Spleen (tissue), 11 donors: ENCODE results near the gene TREML2. TPM values are rescaled to one million over a fixed set of nuclear protein-coding genes. Genes with fewer than 3 reads are reported as not detected.

Experiments
- DNase-seq: peaks from one replicate; pipeline ENCODE4 v3.0.0-alpha.2; 2020
- H3K27ac ChIP-seq, 8 donors: fragments of 200-600 bp; sonication (generic) in 7 of 8; 1 replicate in 4 of 8; 2 replicates in 4 of 8; pipeline versions ENCODE4 v1.5.0 to v1.8.0; 2016 to 2021; ENCODE audit warnings: inconsistent platforms in 4 of 8, mild to moderate bottlenecking in 4 of 8, moderate library complexity in 1 of 8
- H3K27me3 ChIP-seq, 7 donors: fragments of 200-600 bp; sonication (generic) in 6 of 7; replicated peaks in 1 of 7; 1 replicate in 4 of 7; 2 replicates in 3 of 7; pipeline versions ENCODE4 v1.5.0 to v1.8.0; 2016 to 2021; ENCODE audit warnings: inconsistent platforms in 3 of 7, mild to moderate bottlenecking in 1 of 7
- H3K36me3 ChIP-seq, 6 donors: fragments of 200-600 bp; sonication (generic) in 5 of 6; 1 replicate in 4 of 6; 2 replicates in 2 of 6; pipeline versions ENCODE4 v1.5.0 to v1.8.0; 2016 to 2021; ENCODE audit warnings: inconsistent platforms in 2 of 6
- H3K4me1 ChIP-seq, 6 donors: fragments of 200-600 bp; sonication (generic) in 5 of 6; 1 replicate in 3 of 6; 2 replicates in 3 of 6; pipeline versions ENCODE4 v1.5.0 to v1.8.0; 2016 to 2021; ENCODE audit warnings: inconsistent platforms in 3 of 6
- H3K4me3 ChIP-seq, 8 donors: fragments of 200-600 bp; sonication (generic) in 7 of 8; 1 replicate in 4 of 8; 2 replicates in 4 of 8; pipeline versions ENCODE4 v1.5.0 to v1.8.0; 2016 to 2021; ENCODE audit warnings: inconsistent platforms in 4 of 8, mild to moderate bottlenecking in 4 of 8, moderate library complexity in 2 of 8
- H3K9me3 ChIP-seq, 8 donors: fragments of 200-600 bp; sonication (generic) in 7 of 8; 1 replicate in 4 of 8; 2 replicates in 4 of 8; pipeline versions ENCODE4 v1.5.0 to v1.8.0; 2016 to 2021; ENCODE audit warnings: inconsistent platforms in 4 of 8
- POLR2A ChIP-seq, 3 donors: fragments of 450-650 bp; IDR thresholded peaks; one replicate each; pipeline ENCODE4 v1.5.1; 2017; ENCODE audit warnings: antibody characterized with exemption in 3 of 3, mild to moderate bottlenecking in 1 of 3
- POLR2AphosphoS5 ChIP-seq, 3 donors: sonication (generic); formaldehyde crosslinking; IDR thresholded peaks; one replicate each; pipeline ENCODE4 v1.5.1; 2017; ENCODE audit warnings: antibody characterized with exemption in 3 of 3
- WGBS, 5 donors: extraction: QIAGEN DNeasy Blood & Tissue Kit in 3 of 5; methylation state at CpG; one replicate each; pipeline versions ENCODE4 v1.1.5 to v1.1.7; 2013 to 2018; 5-methylcytosine and 5-hydroxymethylcytosine counted together
- intact Hi-C: fragments of 100-400 bp; cut with DNase I; formaldehyde crosslinking; loops from one replicate; pipeline ENCODE4 v1.15.0; 2023; ENCODE audit warnings: low total_unique reads
- polyA plus RNA-seq, 3 donors: library from polyadenylated mRNA; stranded (reverse); fragments of 200-250 nt; gene quantifications; one replicate each; pipeline ENCODE4 v1.2.1, GENCODE V29; 2013
- total RNA-seq, 7 donors: library from RNA; depleted of rRNA in 3 of 7; stranded (reverse); fragments of >200 nt in 3 of 7; fragmentation: NEBNext Ultra II Directional in 4 of 7; extraction: Animal tissue kit (Norgen Biotek cat#: 25700) in 4 of 7; gene quantifications; one replicate each; pipeline versions ENCODE4 v1.1.0 to v1.2.1, GENCODE V29; 2016 to 2021
- TF ChIP-seq, protein P1 (sequence below), 11 experiments: fragments of 200-600 bp in 7 of 11; fragments of 450-650 bp in 4 of 11; sonication (generic) in 4 of 11; IDR thresholded peaks in 8 of 11; conservative IDR thresholded peaks in 3 of 11; 1 replicate in 7 of 11; 2 replicates in 4 of 11; pipeline versions ENCODE4 v1.4.0 to v1.8.0; 2016 to 2021; ENCODE audit warnings: antibody characterized with exemption in 11 of 11, inconsistent platforms in 4 of 11, mild to moderate bottlenecking in 1 of 11
- donor health status: healthy with polysubstance abuse.
- donor health status: DM: no; HTN: no; CAD: no; lungs with moderate emphysema.
- donor health status: DM: no; HTN: no; CAD: no.
- donor health status: Bipolar disorder and iron deficiency.
- donor health status: healthy.
- donor health status: DM: no; HTN: no; CAD: no.
- donor health status: DM: yes; HTN: yes; CAD: no.

TREML2 gene
- total and polyA plus RNA-seq, 10 donors: 1.9 to 28.8 (median 10.2) TPM

DNA sequence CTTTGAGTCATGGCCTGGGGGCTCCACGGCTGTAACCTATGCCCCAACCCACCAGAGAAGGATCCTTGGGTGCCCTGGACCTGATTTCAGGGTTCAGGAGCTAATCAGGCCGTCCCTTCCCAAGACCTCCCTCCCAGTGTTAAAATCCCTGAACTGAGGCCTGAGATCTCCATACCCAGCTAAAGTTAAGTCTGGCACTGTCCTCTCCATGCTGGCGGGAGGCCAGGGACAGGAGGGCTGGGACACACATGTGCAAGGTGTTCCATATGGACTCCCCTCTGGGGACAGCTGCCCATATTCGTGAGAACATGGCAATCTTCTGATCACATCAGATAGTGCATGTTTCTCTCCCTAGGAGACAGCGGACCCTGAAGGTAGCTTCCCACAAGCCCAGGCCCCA is 15.7 kb upstream of the TREML2 start:
- intact Hi-C loops: no loop called here
- TF ChIP-seq, protein P1, sequence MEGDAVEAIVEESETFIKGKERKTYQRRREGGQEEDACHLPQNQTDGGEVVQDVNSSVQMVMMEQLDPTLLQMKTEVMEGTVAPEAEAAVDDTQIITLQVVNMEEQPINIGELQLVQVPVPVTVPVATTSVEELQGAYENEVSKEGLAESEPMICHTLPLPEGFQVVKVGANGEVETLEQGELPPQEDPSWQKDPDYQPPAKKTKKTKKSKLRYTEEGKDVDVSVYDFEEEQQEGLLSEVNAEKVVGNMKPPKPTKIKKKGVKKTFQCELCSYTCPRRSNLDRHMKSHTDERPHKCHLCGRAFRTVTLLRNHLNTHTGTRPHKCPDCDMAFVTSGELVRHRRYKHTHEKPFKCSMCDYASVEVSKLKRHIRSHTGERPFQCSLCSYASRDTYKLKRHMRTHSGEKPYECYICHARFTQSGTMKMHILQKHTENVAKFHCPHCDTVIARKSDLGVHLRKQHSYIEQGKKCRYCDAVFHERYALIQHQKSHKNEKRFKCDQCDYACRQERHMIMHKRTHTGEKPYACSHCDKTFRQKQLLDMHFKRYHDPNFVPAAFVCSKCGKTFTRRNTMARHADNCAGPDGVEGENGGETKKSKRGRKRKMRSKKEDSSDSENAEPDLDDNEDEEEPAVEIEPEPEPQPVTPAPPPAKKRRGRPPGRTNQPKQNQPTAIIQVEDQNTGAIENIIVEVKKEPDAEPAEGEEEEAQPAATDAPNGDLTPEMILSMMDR (IDR thresholded peaks at IDR 0.05 in 8 of 11, conservative IDR thresholded peaks at IDR 0.05 in 3 of 11): no peak
- TF ChIP-seq POLR2AphosphoS5 (IDR thresholded peaks at IDR 0.05) (no peak), POLR2A (IDR thresholded peaks at IDR 0.05) (no peak)
- Histone ChIP-seq H3K9me3 (peaks cover 0 to 31% (median 24%) of the 10 kb centered on the region in 8 donors), H3K4me1 (no peaks in the 10 kb centered on the region), H3K27ac (no peak overlapping the region), H3K27me3 (no peaks in the 10 kb centered on the region), H3K36me3 (no peaks in the 10 kb centered on the region), H3K4me3 (no peak overlapping the region)
- no peak for DNase-seq
- WGBS, 5 donors: 74 to 88% (median 81%) methylated on average over 5 of the region's 5 CpGs

DNA sequence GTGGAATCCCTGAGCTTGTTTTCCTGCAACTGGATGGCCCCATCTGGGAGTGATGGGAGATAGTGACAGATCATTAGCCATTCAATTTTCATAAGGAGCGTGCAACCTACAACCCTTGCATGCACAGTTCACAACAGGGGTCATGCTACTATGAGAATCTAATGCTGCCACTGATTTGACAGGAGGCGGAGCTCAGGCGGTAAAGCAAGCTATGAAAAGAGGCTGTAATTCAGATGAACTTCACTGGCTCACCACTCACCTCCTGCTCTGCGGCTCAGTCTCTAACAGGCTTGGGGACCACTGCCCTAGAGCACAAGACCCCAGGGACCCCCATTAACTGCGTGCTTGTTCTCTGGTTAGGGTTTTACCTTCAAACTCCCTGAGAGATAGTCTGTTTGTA is 14.8 kb upstream of the TREML2 start:
- peaks cover 0 to under 1% (median 0%) of the 10 kb centered on the region in 6 donors for H3K4me1 ChIP-seq
- H3K27ac ChIP-seq: no peak overlapping the region
- no peaks in the 10 kb centered on the region for H3K36me3 ChIP-seq
- 70 to 94% (median 87%) methylated on average over 5 of the region's 5 CpGs for WGBS, 5 donors
- H3K9me3 ChIP-seq: peaks cover 0 to 28% (median 24%) of the 10 kb centered on the region in 8 donors
- DNase-seq: no peak
- TF ChIP-seq POLR2AphosphoS5 (IDR thresholded peaks at IDR 0.05) (no peak), POLR2A (IDR thresholded peaks at IDR 0.05) (no peak)
- TF ChIP-seq, protein P1 (IDR thresholded peaks at IDR 0.05 in 8 of 11, conservative IDR thresholded peaks at IDR 0.05 in 3 of 11): no peak
- intact Hi-C loops: no loop called here
- H3K4me3 ChIP-seq: no peak overlapping the region
- no peaks in the 10 kb centered on the region for H3K27me3 ChIP-seq

DNA sequence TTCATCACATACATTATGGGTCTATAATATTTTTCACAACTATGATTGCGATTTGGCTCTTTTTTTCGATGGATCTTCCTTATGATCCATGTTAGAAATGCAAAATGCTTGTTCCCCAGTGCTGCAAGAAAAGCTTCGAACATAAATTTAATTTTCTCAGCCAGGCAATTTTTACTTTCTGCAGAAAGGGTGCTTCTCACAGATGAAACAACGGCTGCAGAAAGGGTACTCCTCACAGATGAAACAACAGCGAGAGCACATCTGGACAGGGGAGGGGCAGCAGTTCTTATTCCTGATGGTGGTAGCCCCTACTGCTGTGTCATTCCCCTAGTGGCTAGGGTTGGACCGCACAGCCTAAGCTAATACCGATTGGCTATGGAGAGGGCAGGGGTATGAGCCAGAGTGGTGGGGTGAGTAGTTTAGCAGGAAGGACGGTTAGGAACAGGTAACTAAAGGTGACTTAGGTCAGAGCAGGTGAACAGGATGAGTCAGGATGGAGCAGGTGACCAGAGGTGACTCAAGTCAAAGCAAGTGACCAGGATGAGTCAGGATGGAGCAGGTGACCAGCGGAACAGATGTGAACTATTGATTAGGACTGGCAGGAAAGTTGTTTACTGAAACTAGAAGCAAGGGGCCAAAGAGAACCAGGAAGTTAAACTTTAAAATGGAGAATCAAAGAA is 13.8 kb upstream of the TREML2 start:
- no peaks in the 10 kb centered on the region for H3K36me3 ChIP-seq
- peaks cover 0 to 18% (median 13%) of the 10 kb centered on the region in 8 donors for H3K9me3 ChIP-seq
- no peak overlapping the region for H3K27ac ChIP-seq
- intact Hi-C loops: no loop called here
- TF ChIP-seq POLR2A (IDR thresholded peaks at IDR 0.05) (no peak), POLR2AphosphoS5 (IDR thresholded peaks at IDR 0.05) (no peak)
- TF ChIP-seq, protein P1 (IDR thresholded peaks at IDR 0.05 in 8 of 11, conservative IDR thresholded peaks at IDR 0.05 in 3 of 11): no peak
- peaks cover 0 to 11% (median 4%) of the 10 kb centered on the region in 6 donors for H3K4me1 ChIP-seq
- H3K4me3 ChIP-seq: no peak overlapping the region
- H3K27me3 ChIP-seq: no peaks in the 10 kb centered on the region
- 86 to 93% (median 91%) methylated on average over 9 of the region's 9 CpGs for WGBS, 5 donors
- no peak for DNase-seq

DNA sequence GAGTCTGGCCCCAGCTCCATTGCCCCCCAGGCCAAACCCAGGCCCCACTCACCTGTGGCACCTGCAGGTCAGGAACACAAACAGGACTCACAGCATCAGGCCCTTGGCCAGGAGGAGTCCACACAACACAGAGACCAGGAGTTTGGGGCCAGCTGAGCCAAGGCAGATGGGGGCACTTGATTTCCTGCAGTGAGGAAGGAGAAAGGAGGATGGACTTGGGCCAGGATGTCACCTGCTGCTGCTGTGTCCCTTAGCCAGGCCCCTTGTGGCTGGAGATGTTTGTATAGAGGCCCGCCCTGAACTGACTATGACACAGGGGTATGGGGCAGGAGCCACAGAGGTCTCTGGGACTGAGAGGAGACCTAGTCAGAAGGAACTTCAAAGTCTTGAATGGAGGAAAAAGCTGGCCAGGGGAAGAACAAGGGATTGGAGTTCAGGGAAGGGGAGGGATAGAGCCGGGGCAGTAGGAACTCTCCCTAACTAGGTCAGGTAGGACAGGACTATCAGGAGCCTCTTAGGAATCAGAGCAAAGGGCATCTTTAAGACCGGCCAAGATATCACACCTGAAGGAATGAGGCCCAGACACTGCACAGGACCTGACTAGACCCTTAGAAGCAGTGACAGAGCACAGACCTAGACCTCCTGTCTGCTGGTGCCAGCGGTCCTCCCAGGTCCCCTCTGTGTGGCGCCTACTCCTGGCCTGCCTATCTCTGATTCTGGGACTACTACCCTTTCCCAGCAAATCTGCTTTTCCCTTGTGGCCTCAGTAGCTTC is 8.8 kb upstream of the TREML2 start:
- H3K4me1 ChIP-seq: peaks cover 0 to 29% (median 6%) of the 10 kb centered on the region in 6 donors
- DNase-seq: no peak
- H3K27ac ChIP-seq: peak overlapping the region in 4 of 8 donors; percentile 2 to 75 (median 50)
- TF ChIP-seq, protein P1 (IDR thresholded peaks at IDR 0.05 in 8 of 11, conservative IDR thresholded peaks at IDR 0.05 in 3 of 11): no peak
- no peak for TF ChIP-seq POLR2AphosphoS5 (IDR thresholded peaks at IDR 0.05)
- no peak for TF ChIP-seq POLR2A (IDR thresholded peaks at IDR 0.05)
- H3K27me3 ChIP-seq: no peaks in the 10 kb centered on the region
- peaks cover 0 to 12% (median 8%) of the 10 kb centered on the region in 8 donors for H3K9me3 ChIP-seq
- H3K4me3 ChIP-seq: no peak overlapping the region
- H3K36me3 ChIP-seq: no peaks in the 10 kb centered on the region
- WGBS, 5 donors: 85 to 90% (median 87%) methylated on average over 5 of the region's 5 CpGs
- intact Hi-C loops: no loop called here
